ENCODE measurements around the gene GMPR2.

DNA sequence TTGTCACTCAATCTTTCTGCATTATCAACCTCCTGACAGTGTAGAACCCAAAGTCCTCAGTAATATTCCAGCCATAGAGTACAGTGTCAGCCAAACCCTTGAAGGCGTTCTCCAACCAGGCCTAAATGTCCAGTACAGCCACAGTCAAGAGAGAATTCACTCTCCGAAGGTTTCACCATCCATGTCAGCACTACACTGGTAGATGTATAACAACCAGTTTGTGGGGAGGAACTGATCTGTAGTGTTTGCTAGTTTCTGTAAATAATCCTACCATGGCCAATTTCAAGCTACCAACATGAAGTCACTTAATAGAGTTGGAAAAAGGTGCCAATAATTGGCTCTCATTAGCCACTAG, 16.4 kb upstream of the GMPR2 start:
- TF ChIP-seq, protein P1, sequence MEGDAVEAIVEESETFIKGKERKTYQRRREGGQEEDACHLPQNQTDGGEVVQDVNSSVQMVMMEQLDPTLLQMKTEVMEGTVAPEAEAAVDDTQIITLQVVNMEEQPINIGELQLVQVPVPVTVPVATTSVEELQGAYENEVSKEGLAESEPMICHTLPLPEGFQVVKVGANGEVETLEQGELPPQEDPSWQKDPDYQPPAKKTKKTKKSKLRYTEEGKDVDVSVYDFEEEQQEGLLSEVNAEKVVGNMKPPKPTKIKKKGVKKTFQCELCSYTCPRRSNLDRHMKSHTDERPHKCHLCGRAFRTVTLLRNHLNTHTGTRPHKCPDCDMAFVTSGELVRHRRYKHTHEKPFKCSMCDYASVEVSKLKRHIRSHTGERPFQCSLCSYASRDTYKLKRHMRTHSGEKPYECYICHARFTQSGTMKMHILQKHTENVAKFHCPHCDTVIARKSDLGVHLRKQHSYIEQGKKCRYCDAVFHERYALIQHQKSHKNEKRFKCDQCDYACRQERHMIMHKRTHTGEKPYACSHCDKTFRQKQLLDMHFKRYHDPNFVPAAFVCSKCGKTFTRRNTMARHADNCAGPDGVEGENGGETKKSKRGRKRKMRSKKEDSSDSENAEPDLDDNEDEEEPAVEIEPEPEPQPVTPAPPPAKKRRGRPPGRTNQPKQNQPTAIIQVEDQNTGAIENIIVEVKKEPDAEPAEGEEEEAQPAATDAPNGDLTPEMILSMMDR (IDR thresholded peaks at IDR 0.05; ENCODE audit: poor library complexity), result no peak
- TF ChIP-seq EZH2 (IDR thresholded peaks at IDR 0.05; ENCODE audit: borderline replicate concordance) (no peak), EZH2phosphoT487 (IDR thresholded peaks at IDR 0.05; ENCODE audit: low read depth, severe bottlenecking, unreplicated experiment) (no peak)

Data from hepatocyte (in vitro differentiated cells).